GM21723 (cell line): Measurements from ENCODE around the gene PDE7B.

Experiments
- ATAC-seq: cut with Tn5 transposase; IDR thresholded peaks from one replicate; pipeline ENCODE4 v1.9.1; 2021; ENCODE audit warnings: mild to moderate bottlenecking, moderate library complexity; ENCODE audit not compliant: unreplicated experiment

Gene PDE7B

DNA sequence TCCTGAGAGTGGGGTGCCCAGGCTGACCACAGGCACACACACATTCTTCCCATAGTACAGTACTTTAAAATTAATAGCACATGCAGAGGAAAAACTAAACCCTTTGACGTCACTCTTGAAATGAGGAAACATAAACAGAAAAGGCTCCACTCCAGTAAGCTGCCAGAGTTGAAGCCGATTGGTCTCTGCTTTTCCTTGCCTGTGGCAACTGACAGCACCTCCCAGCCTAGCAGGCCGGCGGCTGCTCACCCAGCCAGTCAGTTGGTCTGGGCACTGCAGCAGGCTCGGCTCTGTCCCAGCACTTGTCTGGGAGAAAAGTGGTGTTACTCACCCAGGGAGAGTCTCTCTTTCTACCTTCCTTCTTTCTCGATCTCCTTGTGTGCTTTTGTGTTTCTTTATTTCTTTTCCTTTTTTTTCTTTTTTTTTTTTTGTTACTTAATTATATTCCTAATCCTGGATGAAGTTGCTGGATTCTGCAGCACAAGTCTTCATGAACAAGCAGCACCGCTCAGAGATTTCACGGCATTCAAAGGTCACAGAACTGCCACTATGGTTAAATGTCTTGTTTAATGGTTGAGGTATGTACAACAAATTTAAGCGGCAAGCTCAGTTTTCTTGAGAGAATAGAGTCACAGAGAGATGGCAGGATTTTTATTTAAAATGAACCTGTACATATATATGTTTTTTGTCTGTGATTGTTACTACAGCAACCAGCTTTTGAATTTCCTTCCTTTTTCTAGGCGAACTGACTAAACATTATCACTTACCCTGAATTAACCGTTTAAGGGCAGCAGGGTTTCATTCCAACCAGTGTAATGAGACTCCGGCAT is at the start of gene PDE7B:
Gene PDE7B, plus strand, starts transcription at position 260 of the 830 bp plus-strand sequence.
- ATAC-seq = peak; percentile 95

DNA sequence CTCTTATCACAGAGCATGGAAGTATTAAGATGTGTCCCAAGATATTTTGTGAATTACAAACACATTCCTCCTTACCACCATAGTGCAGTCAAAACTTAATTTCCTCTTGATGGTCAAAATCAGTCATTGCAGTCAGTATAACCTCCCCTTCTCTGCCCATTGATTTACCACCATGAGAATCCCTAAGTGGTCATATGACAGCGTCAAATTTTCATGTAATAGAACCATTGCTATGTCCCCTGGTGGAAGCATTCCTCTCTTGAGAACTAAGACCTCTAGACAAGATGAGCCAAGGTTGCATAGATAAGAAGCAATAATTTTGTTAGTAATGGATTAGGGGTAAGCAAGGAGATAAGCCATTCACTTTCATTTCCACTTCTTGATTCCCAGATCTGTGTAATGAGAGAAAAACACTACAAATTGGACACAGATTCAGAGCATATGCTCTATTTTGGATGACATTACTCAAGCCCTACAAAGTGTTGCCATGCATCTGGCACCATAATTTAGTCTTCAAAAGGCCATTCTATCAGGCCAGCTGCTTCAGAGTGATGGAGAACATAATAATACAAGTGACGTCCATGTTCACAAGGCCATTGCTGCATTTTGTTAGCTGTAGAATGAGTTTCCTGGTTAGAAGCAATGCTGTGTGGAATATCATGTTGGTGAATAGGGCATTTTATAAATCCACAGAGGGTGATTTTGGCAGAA is 49.6 kb upstream of the PDE7B start:
- ATAC-seq = no peak

DNA sequence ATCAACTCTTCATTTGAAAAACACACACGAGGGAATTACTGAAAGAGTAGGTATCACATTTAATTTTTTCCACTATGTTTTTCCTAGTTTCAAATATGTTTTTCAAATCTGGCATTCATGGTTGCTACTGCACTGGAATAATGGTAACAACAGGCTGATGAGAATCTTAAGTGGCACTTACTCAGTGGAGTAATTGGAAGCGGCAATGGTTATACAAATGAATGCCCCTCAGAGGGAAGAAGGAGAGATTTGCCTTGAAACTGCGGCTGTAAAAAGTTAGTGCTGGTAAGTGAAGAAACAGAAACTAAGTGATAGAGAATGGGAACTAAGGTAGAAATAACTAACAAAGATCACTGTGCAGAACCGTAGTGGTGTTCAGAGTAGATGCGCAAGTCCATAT is 41.0 kb upstream of the PDE7B start:
- no peak for ATAC-seq

DNA sequence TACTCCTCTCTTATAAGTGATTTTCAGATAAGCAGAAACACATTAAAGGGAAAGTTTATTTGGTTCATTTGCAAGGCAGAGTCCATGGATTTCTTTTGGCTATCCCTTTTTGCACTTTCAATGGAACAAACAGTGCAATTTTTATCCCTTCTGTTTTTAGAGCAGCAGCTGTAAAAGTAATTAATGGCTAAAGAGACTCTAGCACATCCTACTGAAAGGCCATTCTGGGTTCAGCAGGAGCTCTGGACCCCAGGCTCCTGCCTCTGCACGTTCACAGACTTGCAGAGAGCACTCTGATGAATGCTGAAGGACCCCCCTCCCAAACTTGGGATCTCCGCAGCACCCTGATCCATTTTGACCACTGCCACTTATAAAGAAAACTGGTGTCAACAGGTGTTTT is 40.3 kb upstream of the PDE7B start:
- ATAC-seq = no peak

DNA sequence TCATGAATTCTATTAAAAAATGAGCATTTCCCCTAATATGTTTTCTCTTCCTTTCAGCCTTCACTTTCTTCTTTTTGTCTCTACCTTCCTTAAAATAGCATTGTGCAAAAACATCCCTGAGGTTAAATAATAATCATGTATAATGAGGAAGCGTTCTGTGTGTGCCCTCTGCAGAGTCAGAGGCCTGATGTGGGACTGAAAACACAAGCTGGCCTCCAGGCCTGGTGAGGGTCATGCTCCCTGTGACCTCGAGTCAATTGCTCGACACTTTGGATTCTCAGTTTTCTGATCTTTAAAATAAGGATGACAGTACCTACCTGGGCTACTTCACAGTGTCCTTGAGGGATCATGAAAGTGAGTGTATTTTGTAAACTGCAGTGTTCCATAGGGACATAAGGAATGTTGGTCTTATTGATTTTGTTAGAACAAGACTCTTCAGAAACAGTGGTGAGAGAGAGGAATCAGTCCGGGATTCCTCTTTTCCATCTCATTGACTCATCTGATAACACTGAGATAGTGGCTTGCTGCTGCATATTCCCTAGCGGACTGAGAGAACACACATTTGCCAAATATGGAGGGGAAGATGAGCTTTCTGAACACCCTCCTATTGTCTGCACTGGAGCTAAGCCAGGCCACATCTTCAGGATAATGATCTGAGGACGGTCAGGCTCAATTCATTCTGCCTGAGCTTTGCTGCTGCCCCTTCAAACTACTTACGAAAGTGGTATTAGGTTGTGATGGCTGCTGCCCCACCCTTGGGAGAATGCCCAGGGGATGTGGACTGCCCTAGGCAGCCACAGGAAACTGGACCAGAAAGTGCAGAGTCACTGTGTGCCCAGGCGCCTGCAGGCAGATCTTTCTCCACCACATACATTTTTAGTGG is 39.6 kb upstream of the PDE7B start:
- ATAC-seq = no peak

DNA sequence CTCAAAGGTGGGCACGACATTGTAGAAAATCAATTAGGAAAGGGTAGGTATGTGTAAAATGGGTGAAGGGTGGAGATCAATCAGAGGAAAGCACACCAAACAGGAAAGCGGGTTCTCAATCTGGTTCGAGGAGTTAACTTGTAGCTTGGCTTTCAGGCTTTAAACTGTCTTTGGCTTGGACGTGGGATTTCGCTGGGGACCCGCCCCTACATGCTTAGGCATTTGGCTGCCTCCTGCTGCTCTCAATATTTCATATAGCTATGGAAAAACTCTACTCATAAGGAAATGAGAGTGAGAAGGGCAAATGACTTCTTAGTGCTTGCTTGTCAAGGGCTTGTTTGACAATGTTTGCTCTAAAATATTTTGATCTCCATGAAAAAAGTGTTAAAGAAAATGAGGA is 38.1 kb upstream of the PDE7B start:
- no peak for ATAC-seq

DNA sequence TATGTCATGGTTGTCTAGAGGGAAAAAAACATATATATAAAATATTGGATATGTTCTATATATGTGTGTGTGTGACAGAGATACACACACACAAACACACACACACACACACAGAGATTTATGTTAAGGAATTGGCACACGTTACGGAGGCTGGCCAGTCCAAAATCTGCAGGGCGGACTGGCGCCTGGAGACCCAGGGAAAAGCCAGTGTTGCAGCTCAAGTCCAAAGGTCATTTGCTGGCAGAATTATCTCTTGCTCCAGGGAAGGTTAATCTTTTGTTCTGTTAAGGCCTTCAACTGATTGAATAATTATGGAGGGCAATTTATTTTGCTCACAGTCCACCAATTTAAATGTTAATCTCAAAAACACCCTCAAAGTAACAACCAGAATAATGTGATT is 37.5 kb upstream of the PDE7B start:
- ATAC-seq = no peak

DNA sequence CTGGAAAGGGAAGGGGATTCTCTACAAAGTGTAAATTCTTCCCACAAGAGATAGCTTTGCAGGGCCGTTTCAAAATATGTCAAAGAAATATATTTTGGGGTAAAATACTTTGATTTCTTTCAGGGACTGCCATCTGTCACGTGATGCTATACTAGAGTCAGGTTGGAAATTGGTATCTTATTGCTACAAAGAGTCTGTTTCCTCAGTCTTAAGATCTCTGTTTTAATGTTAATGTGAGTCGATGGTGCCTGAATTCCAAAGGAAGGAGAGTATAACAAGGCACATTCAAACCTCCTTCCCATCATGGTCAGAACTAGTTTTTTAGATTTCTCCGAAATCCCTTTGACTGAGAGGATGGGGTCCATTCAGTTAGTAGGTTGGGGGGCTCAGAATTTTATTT is 36.3 kb upstream of the PDE7B start:
- no peak for ATAC-seq

DNA sequence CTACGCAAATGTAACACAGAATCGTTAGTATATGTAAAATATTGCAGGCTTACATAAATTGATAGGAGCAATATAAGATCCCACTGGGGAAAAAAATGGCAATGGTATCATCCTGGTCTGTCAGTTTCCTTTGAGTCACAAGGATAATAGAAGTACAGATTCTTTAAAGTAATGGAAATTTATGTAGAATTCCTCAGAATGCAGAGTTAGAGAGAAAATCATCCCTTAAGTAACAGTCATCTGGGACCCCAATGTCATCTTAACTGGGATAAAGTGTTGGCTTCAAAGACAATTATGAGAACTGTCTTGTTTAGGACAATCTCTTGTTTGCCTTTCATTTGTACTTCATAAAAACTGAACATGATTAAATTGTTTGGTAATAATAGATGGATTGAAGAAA is 34.5 kb upstream of the PDE7B start:
- no peak for ATAC-seq

DNA sequence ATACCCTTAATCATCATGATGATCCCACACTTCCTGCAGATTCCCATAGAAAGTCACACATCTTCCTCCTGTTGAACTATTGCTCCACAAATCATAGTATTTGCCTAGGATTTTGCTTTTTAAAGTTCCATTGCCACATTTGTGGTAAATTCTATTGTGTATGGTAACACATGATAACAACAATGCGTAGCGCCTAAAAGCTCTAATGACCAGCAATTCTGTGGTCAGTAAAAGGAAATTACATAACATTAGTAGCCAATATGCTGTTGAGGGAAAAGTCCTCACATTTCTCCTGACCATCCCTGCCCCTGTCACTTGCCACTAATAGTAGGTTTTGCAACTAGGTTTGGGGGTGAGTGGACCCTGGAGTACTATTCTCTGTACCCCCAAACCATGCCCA is 31.8 kb upstream of the PDE7B start:
- ATAC-seq = no peak

DNA sequence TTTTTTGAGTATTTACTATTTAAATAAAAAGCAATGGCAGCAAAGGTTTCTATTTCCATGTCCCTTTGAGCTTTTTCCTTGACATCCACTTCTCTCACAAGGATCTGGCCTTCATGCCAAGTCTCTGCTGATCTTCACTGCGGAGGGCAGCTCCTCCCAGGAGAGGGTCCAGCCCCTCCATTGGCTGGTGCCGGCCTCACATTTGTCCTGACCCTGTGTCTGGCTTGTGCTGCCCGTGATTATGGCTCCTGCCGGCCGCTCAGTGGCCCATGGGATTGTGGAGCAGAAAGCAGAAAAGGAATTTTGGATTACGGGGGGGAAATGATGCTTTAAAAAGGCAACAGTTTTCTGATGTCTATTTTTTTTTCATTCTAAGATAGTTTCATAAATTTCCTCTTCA is 31.2 kb upstream of the PDE7B start:
- ATAC-seq = no peak

DNA sequence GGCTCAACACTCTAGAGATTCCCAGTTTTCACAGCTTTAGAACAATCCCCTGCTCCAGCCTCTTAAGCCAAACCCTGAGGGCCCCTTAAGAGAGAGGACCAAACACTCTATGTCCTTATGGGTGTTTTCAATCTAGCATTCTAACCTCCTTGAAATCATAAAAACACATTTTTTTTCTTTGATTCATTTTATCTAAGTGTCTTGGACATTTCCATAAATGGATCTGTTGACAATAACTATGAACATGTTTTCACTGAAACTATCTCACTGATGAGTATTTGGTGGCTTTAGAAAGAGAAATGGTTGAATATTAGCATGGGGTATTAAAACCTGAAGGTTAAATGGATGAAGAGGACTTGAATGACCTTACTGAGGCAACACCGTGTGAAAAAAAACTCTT is 27.6 kb upstream of the PDE7B start:
- ATAC-seq = no peak

DNA sequence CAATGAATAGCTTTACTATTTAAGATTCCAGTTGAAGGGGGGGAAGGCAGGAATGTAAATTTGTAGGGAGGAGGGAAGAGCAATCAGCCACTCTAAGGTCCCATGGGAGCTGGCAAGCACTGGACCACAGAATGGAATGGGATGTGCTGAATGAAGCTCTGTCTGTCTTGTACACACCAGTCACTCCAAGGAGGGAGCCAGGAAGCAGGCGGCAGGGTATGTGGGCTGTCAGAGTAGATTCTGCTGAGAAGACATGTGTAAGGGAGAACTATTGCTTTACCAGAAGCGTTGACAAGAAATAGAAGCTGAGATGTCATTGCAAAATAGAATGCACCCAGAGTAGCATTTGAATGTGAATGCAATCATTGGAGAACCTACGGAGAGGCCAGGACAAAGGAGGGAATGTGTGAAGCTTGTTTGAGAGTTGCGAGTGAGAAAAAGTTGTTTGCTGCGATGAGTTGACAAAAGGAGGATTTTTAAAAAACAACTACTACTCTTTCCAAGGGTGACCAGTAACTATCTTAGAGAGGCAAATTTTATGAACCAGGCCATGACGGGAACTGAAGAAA is 25.2 kb upstream of the PDE7B start:
- no peak for ATAC-seq

DNA sequence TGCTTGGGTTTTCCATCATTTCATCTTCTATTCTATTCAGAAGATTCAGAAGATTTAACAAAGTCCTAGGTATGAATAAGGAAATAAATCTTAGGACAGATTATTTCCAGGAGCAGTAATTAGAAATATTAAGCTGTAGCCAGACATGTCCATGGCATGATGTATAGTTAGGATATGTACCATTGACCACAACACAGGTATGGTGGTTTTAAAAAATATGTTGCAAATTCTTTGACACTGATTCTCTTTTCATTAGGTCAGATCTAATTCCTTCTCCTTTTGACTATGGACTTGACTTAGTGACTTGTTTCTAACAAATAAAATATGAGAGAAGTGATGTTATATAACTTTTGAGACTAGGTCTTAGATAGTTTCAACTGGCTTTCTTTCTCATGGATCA is 23.5 kb upstream of the PDE7B start:
- ATAC-seq = no peak

DNA sequence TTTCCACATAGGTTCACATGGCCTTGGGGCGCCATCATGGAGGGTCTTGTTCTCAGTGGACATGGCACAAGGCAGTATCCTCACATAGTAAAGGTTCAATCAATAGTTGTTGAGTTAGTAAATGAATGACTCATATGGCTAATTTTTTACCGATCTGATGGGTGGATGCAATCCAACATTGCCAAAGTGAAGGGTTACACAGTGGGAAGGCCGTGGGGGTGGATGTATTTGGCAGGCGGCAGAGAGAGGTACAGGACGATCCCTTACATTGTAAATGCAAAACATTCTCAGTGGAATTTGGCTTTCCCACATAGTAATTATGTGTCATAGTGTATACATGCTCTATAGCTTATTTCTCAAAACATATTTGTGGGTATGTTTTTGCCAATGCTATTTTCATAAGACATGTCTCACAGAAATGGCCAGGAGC is 21.0 kb upstream of the PDE7B start:
- ATAC-seq = no peak

DNA sequence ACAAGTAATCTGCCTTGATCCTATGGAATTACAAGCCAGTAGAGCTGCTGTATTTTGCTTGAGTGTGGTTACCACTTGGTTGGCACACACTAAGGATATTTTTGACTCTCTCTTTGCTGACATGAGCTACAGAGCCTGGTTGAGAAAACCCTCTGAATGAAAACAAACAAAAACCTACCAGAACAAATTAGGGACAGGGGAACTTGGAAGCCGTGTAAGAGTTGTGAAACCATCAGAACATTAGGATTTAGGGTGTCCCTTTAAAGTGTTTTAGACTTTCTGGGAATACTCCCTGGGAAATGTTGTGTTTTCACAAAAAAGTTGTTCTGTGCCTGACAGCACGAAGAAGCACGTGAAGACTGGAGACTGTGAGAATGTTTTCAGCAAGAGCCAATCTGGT is 20.5 kb upstream of the PDE7B start:
- no peak for ATAC-seq

DNA sequence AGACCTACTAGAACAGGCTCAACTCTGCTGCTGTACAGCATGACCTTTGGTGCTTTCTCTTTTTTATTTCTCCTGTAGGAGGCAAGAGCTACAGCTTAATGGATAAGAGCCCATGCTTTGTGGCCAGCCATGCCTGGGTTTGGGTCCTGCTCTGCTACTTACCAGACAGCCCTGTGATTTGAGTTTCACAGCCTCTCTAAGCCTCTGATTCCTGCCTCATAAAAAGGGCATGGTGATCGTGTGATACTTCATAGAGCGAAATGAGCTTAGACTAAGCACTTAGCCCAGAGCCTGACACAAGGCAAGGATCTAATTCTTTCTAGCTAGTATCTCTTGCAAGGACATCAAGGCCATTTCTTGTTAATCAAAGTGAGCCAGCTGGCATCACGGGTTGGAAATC is 19.3 kb upstream of the PDE7B start:
- no peak for ATAC-seq

DNA sequence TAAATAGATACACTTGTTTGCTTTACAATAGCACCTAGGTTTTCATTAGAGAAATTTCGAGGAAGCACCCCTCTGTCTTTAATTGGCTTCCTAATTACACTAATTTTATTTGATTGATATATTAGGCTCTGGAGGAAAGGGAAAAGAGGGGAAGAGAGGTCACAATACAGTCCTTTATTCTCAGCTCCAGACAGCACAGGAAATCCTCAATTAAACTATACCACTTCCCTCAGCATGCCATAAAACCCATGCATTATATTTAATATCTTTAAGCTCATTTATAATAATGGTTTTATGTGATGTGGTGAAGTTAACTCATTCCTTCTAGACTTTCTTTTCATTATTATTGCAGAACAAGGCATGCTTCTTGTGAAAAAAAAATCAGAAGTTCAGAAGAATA is 17.7 kb upstream of the PDE7B start:
- no peak for ATAC-seq

DNA sequence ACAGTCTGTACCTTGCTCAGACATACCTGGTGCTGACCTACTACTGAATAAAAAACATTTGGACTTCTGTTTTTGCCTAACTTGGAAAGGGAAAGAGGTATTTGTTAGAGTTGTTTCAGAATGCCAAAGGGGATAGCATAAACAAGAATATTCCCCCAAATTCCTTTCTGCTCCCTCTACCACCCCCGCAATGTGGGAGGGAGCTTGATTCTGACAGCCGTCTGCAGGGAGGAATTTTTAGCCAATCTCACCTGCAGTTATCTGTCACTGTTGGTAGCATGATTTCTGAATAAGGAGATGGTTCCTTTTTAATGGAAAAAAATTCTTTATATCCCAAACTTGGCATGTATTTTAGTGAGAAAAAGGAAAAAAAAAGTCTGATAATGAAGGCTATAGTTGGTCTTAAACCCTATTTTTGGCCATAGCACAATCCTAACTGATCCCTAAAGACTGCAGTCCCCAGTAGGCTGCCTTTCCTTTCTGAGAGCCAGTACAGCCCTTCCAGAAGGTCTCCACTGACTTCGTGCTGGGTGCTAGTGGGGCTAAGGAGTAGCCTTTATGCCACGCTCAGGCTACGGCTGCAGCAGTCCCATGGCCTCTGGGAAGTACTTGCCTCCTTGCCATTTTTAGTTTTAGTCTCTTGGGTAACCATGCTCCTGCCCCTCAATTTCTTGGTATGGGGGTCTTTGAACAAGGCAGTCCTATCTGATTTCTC is 13.6 kb upstream of the PDE7B start:
- no peak for ATAC-seq

DNA sequence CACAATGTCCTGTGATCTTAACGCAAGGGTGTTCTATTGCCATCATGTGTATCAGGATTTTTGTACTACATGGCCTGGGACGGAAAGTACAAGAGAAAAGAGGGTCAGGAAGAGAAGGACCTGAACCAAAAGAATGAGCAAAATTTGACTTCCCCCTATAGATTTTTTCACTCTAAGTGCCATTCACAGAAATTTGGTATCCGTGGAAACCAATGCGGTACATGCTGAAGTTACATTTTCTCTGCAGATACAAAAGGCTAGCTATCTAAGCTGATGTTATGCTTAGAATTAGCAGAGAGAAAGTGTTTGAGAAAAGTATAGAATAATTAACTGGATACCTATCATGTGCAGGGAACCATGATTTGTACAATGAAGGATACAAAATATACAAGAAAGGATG is 12.4 kb upstream of the PDE7B start:
- no peak for ATAC-seq
